MM.1S (cell line): Measurements from ENCODE around the gene LRP10.

Experiments
- CTCF ChIP-seq: fragments of 300-600 bp; sonication (generic); IDR thresholded peaks from 2 replicates; pipeline ENCODE4 v1.5.1; 2016; ENCODE audit warnings: antibody characterized with exemption, low read length, mixed read lengths
- EZH2 ChIP-seq: fragments of 300-600 bp; sonication (generic); optimal IDR thresholded peaks from 2 replicates; pipeline ENCODE3; 2017; ENCODE audit warnings: low read depth, mild to moderate bottlenecking, antibody characterized with exemption, low read length, mixed read lengths

DNA sequence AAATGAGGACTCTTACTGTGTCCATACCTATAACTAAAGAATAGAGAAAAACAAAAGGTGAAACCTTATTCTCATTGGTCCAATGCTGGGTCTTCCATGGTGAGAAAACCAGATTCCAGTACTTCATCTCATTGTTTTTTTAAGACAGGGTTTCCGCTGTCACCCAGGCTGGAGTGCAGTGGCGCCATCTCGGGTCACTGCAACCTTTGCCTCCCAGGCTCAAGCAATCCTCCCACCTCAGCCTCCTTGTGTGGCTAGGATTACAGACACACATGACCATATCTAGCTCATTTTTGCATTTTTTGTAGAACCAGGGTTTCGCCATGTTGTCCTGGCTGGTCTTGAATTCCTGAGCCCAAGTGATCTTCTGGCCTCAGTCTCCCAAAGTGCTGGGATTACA lies 34.1 kb downstream of the LRP10 start:
- no peak for TF ChIP-seq CTCF
- no peak for TF ChIP-seq EZH2
